Measurements from ENCODE around the gene PCDHA1.

DNA sequence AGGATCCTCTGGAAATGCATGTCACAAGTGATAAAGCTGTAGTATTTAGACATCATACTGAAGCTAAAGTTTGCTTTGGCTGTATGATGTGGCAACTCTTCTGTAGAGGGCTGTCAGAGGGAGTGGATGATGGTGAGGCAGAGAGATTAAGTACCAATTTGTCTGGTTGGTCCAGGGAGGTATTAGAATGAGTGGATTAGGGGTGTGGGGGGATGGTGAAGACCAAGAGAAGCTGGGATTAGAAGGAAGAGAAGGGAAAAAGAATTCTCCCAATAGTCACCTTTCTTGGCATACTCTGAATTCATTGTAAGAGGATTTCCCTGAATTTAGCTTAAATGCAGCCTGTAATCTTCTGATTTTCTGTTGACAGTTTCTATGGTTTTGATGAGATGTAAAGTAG, 183.9 kb downstream of the PCDHA1 start:
- TF ChIP-seq, protein P1, sequence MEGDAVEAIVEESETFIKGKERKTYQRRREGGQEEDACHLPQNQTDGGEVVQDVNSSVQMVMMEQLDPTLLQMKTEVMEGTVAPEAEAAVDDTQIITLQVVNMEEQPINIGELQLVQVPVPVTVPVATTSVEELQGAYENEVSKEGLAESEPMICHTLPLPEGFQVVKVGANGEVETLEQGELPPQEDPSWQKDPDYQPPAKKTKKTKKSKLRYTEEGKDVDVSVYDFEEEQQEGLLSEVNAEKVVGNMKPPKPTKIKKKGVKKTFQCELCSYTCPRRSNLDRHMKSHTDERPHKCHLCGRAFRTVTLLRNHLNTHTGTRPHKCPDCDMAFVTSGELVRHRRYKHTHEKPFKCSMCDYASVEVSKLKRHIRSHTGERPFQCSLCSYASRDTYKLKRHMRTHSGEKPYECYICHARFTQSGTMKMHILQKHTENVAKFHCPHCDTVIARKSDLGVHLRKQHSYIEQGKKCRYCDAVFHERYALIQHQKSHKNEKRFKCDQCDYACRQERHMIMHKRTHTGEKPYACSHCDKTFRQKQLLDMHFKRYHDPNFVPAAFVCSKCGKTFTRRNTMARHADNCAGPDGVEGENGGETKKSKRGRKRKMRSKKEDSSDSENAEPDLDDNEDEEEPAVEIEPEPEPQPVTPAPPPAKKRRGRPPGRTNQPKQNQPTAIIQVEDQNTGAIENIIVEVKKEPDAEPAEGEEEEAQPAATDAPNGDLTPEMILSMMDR (conservative IDR thresholded peaks at IDR 0.05; ENCODE audit: low read length), result no peak
- TF ChIP-seq EZH2phosphoT487 (IDR thresholded peaks at IDR 0.05; ENCODE audit: borderline replicate concordance), result no peak

Data from Loucy (cell line).